ENCODE measurements around the gene NEAT1.

NEAT1 gene

DNA sequence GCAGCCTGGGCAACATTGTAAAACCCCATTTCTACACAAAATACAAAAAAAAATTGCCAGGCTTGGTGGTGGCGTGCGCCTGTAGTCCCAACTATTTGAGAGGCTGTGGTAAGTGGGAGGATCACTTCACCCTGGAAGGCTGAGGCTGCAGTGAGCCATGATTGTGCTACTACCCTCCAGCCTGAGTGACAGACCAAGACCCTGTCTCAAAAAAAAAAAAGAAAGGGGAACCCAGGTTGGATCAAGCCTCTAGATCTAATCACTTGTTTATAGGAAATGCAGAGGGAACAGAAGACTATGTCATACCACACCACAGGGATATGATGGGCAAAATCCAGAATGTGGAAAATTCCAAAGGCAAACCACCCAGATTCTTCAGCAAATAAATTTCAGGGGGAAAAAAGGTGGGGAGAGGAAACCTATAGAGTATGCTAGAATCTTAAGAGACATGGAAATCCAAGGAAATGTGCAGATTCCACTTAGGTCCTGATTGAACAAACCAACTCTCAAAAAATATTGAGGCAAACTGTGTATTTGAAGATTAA, 59.8 kb downstream of the NEAT1 start:
- no peak for DNase-seq (ENCODE audit: low read depth)

- DNase-seq (ENCODE audit: low read depth), result no peak
Observed at GRCh38 chr11:65485920-65486219, 63.3 kb downstream of the NEAT1 start.

- no peak for DNase-seq (ENCODE audit: low read depth)
Observed at GRCh38 chr11:65486570-65487466, 64.2 kb downstream of the NEAT1 start.

DNA sequence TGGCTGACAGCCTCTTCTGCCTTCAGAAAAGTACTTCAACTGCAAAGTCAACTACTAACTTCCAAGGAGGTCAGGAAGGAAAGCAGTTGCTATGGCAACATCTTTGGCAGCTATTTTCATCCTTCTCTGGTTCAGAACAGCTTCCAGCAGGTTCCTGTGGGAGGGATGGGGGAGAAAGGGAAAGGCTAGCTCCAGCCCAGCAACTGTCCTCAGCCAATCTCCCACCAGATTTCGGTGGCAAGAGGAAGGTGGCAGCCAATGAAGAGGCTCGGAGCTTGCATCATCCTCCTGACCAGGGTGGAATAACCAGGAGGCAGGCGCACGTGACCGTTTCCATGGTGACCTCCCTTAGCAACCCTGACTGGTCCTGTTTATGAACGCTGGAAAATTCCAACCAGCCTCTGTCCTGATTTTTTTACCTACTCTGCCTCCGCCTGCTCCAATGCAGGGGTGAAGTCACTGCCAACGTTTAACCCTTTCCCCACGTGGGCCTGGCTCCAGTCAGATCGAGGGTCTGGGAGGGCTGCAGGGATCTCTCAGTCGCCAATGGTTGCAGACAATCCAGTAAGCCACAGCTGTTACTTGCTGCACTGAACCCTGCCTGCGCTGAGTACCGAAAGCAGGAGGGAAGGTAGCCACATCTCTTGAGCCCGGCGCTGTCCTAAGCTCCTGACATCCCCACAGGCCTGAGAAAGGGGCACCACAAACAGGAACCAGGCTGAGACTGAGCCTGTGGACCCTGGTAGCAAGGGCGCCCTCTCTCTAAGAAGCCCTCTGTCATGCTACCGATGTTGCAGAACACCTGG, 65.1 kb downstream of the NEAT1 start:
- DNase-seq (ENCODE audit: low read depth), result no peak

- no peak for DNase-seq (ENCODE audit: low read depth)
Observed at GRCh38 chr11:65488273-65489034, 65.9 kb downstream of the NEAT1 start.

DNA sequence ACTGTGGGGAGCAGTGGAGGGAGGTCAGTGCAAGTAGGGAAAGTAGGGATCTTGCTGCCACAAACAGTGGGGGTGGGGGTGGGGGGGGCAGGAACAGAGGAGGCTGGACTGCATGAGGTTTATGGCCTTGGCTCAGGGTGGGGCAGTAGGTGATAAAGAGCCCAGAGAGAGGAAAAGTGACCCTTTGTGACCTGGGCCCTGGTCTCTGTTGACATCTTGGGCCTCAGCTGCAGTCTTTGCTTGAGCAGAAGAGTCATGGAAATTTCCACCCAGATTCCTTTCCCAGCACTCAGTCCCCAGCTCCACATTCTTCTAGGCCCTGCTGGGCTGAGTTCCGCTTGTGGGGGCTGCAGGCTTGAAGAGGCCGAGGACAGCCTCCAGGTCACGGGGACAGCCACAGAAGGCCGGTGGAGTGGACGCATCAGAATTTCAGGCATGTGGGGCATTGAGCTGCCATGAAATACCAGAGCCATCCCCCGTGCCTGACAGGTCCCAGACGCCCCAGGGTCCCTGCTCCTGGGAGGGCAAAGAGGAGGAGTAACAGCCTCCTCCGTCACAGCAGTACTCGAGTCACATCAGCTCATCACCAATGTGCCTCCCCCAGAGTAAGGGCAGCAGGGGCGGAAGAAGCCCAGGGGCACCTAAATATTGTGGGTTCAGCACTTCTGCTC, 66.6 kb downstream of the NEAT1 start:
- DNase-seq (ENCODE audit: low read depth), result no peak

DNA sequence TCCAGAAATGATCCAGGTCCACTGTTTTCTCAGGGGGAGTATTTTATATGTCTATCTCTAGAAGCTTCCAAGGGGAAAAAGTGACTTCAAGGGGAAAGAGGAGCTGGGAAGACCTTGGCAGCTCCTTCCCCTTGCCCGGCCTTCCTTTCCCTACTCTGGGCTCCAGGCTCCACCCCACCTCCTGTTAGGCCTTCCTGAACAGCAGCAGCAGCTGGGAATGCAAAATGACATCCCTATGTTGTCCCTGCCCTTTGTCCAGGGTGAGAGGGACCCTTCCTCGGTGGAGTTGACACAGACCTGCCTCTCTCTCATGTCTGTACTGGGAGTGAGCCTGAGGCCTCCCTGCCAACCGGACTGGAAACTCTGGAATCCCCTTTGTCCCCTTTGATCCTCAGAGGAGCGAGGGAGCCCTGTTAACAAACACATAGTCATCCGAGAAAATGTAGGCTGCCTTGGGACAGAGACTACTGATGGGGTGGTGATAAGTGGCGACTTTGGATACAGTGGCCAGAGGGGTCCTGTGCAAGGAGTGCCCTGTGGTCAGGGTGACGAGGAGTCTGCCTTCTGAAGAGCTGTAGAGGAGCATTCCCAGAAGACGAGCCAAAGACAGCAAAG, 67.2 kb downstream of the NEAT1 start:
- DNase-seq (ENCODE audit: low read depth), result no peak

- DNase-seq (ENCODE audit: low read depth), result no peak
Observed at GRCh38 chr11:65491163-65491465, 68.5 kb downstream of the NEAT1 start.

GRCh38 chr11:65491614-65492386, 69.2 kb downstream of the NEAT1 start:
- DNase-seq (ENCODE audit: low read depth), result no peak

DNA sequence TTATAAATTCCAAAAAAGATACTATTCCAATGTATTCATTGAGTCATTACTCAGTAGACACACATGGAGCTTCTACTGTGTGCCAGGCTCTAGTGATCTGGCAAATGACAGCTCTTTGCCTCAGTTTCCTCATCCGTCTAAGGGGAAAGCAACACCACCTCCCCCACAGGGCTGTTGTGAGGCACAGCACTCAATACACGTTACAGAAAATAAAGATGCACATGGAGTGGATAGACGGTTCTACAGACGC, 69.7 kb downstream of the NEAT1 start:
- no peak for DNase-seq (ENCODE audit: low read depth)

DNA sequence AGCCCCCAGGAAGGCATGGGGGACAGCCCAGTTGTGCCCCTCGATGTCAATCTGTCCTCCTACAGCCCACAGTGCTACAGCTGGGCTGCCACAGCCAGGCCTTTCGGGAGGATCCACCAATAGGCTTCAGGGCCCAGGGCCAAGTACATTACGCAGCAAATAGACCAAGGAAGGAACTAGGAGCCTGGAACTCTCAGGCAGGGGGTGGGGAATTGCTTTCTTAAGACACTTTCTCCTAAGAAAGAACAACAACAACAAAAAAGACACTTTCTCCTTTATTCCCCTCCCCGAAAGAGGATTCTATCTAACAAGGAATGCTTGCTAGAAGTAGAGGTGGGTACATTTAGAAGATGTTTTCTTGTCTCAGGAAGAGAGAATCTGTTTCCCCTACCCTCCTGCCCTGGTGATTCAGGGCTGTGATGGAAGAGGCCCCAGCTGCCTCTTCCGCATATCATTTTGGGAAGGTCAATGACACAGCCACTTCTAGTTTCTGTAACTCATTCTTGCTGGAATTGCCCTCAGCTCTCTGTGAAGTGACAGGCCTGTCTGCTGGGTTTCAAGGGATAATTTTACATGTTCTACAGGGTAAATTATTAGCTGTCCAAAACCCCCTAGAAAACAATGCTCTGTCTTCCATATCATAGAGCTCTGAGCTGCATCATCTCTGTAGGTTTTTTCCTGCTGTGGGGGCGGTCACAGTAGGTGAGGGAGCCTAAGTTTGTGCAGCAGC, 70.2 kb downstream of the NEAT1 start:
- DNase-seq (ENCODE audit: low read depth), result no peak

GRCh38 chr11:65493367-65494176, 71.0 kb downstream of the NEAT1 start:
- DNase-seq (ENCODE audit: low read depth), result no peak
